Ovary (tissue), 3 donors: ENCODE measurements around the gene ZNF223.

Experiments
- EP300 ChIP-seq: sonication (generic); formaldehyde crosslinking; IDR thresholded peaks from one replicate; pipeline ENCODE4 v1.6.1; 2017; ENCODE audit warnings: antibody characterized with exemption
- POLR2A ChIP-seq: fragments of 450-650 bp; IDR thresholded peaks from one replicate; pipeline ENCODE4 v1.6.1; 2017; ENCODE audit warnings: antibody characterized with exemption, mild to moderate bottlenecking, moderate library complexity
- TF ChIP-seq, protein P1 (sequence below), 3 donors: fragments of 450-650 bp in 2 of 3; fragments of 200-600 bp in 1 of 3; IDR thresholded peaks; one replicate each; pipeline versions ENCODE4 v1.5.1 to v1.8.0; 2016 to 2022; ENCODE audit warnings: antibody characterized with exemption in 3 of 3, mild to moderate bottlenecking in 1 of 3
- donor health status: DM: no; HTN: no; CAD: no.

DNA sequence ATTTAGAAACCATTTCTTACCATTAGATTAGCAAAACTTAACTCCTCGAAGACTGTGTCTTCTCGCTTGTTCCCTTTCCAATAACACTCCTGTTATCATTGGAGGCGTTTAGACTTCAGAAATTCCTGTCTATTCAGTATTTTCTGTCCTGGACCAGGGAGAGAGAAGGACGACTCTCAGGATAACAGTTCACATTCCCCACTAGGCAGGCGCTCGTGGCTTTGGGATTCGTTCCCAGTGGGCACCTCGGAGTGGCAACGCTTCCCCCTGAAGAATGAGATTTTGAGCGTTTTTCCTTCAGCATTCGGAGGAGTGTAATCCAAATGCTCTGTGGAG is 60.9 kb downstream of the ZNF223 start:
- TF ChIP-seq, protein P1, sequence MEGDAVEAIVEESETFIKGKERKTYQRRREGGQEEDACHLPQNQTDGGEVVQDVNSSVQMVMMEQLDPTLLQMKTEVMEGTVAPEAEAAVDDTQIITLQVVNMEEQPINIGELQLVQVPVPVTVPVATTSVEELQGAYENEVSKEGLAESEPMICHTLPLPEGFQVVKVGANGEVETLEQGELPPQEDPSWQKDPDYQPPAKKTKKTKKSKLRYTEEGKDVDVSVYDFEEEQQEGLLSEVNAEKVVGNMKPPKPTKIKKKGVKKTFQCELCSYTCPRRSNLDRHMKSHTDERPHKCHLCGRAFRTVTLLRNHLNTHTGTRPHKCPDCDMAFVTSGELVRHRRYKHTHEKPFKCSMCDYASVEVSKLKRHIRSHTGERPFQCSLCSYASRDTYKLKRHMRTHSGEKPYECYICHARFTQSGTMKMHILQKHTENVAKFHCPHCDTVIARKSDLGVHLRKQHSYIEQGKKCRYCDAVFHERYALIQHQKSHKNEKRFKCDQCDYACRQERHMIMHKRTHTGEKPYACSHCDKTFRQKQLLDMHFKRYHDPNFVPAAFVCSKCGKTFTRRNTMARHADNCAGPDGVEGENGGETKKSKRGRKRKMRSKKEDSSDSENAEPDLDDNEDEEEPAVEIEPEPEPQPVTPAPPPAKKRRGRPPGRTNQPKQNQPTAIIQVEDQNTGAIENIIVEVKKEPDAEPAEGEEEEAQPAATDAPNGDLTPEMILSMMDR (IDR thresholded peaks at IDR 0.05), result no peak
- TF ChIP-seq EP300, result no peak
- no peak for TF ChIP-seq POLR2A
